Choroid plexus epithelial cell (primary cell): ENCODE measurements around the gene LRRC73.
A peak's percentile ranks its signal among the peaks of the same experiment; 100 is the strongest.

Source experiments
- DNase-seq: peaks from one replicate; pipeline ENCODE4 v3.0.0-alpha.2; 2010; ENCODE audit warnings: low read depth
- H3K4me3 ChIP-seq: 2 replicates; pipeline ENCODE4 v1.5.1; 2011; ENCODE audit warnings: low read depth, mild to moderate bottlenecking, control low read depth, low read length, moderate library complexity
- TF ChIP-seq, protein P1 (sequence below): conservative IDR thresholded peaks from 2 replicates; pipeline ENCODE4 v1.5.1; 2011; ENCODE audit warnings: low read depth, mild to moderate bottlenecking, control low read depth, inconsistent platforms, low read length, moderate library complexity

LRRC73 gene

DNA sequence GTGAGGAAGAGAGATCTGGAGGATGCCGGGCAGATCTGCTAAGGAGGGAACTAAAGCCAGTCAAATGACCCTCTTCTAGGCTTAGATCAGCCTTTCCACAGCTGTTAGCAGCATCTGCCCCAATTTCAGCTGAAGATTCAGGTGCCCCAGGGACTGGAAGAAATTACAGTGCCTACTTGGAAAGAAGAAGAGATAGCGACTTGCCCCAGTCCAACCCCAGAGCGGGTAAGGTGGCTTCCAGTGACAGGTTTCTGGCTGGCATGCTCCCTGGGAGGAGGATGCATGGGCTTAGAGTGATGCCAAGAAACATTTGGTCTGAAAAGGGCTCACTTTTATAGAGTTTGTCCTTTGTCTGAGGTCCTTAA lies 32.2 kb downstream of the LRRC73 start:
- DNase-seq = no peak
- H3K4me3 ChIP-seq = peak overlapping the region; percentile 74
- TF ChIP-seq, protein P1, sequence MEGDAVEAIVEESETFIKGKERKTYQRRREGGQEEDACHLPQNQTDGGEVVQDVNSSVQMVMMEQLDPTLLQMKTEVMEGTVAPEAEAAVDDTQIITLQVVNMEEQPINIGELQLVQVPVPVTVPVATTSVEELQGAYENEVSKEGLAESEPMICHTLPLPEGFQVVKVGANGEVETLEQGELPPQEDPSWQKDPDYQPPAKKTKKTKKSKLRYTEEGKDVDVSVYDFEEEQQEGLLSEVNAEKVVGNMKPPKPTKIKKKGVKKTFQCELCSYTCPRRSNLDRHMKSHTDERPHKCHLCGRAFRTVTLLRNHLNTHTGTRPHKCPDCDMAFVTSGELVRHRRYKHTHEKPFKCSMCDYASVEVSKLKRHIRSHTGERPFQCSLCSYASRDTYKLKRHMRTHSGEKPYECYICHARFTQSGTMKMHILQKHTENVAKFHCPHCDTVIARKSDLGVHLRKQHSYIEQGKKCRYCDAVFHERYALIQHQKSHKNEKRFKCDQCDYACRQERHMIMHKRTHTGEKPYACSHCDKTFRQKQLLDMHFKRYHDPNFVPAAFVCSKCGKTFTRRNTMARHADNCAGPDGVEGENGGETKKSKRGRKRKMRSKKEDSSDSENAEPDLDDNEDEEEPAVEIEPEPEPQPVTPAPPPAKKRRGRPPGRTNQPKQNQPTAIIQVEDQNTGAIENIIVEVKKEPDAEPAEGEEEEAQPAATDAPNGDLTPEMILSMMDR = no peak

DNA sequence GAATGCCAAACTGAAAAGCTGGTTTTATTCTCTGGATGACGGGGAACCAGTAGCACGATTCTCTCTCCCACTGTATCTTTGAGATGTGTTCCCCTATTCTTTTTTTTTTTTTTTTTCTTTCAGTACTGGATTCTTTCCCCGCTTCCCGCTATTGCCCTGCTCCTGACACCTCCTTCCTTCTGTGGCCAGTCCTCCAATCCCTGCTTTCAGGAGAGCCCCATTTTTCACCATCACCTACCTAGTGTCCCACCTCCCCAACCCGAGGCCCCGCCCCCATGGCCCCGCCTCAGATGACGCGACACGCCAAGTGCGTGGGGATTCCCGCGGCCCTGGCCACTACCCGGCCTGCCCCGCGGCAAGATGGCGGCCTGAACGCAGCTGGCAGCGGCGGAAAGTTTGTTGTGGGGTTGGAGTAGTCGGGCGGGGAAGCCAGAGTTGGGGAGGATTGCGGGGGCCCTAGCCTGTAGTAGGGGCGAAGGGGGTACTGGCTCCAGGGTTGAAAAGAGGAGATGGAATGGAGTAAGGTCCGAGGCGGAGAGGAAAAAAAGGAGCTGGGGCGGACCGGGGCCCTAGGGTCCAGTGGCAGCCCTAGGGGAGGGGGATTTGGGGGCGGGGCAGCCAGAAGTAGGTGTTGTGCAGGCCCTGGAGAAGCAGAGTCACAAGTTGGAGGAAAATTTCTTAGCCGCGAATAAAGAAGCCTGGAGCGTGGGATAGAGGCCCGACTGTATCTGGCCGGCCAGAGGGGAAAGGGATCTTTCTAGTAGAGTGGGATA lies 32.7 kb downstream of the LRRC73 start, which contains the start of gene TJAP1:
TSS of gene TJAP1 (plus strand) at position 336 of the 773 bp plus-strand sequence. CDS start 21,432 bp downstream, outside the sequence.
- DNase-seq = peak; percentile 82
- TF ChIP-seq, protein P1 = no peak

DNA sequence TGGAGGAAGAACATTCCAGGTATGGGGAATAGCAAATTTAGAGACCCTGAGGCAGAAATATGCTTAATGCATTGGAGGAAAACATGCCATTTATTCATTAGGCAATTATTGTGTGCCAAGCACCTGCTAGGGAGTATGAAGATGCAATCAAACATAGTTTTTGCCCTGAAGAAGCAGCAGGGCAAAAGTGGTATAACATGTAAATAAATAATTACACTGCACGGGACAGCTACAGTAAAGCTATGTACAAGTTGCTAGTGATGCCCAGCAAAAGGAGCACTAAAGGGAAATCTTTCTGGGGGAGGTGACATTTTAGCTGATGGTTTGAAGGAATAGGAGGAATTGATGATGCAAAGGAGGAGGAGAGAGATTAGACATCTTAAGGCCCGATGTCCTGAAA lies 33.4 kb downstream of the LRRC73 start:
- peak overlapping the region; percentile 74 for H3K4me3 ChIP-seq
- TF ChIP-seq, protein P1 = no peak
- DNase-seq = no peak

More for the DNA sequence above, 32.7 kb downstream of the LRRC73 start, which contains the start of gene TJAP1:
- H3K4me3 ChIP-seq = peak within 1 kb of the TSS; percentile 74

DNA sequence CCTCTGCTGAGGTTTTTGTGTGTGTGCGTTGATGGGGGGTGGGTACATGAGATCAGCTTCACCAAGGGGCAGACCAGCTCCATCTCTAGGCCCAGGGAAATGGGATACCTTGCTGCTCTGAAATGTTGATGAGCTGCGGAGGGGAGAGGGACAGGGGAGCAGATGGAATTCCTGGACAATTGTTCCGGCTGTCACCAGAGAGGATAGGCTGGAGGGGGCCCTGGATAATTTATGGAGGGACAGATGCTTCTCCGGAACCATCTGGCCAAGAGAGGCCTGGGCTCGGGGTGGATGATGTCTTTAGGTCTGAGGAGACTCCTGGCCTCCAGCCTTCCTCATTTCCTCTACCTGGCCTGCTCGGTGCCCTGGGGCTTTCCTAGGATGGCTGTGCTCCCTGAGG lies 34.6 kb downstream of the LRRC73 start:
- no peak overlapping the region for H3K4me3 ChIP-seq
- TF ChIP-seq, protein P1 = no peak
- no peak for DNase-seq

DNA sequence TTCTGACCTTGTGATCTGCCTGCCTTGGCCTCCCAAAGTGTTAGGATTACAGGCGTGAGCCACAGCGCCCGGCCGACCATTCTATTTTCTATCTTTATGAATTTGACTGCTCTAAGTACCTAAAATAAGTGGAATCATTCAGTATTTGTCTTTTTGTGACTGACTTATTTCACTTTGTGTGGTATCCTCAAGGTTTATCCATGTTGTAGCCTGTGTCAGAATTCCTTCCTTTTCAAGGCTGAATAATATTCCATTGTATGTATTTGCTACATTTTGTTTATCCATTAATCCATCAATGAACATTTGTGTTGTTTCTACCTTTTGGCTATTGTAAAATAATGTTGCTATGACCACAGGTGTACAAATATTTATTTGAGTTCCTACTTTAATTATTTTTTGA lies 37.6 kb downstream of the LRRC73 start:
- DNase-seq = no peak
- no peak overlapping the region for H3K4me3 ChIP-seq
- TF ChIP-seq, protein P1 = no peak

DNA sequence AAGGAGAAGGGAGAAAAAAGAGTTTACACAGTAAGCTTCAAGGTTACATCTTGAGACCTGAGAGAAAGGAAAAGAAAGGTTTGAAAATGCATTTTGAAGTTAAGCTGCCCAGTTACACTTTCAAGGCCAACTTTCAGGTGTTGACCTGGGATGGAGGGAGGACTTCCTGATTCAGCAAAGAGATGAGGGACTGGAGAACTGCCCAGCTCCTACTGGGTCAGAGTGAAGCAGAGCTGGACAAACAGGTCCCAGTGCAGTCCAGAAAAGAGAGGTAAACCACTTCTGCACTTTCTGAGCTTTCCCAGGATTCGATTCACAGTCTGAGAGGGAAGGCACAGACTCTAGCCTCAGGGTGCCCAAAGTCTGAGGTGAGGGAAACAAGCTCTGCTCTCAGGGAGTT lies 38.7 kb downstream of the LRRC73 start:
- TF ChIP-seq, protein P1 = no peak
- no peak overlapping the region for H3K4me3 ChIP-seq
- DNase-seq = no peak

DNA sequence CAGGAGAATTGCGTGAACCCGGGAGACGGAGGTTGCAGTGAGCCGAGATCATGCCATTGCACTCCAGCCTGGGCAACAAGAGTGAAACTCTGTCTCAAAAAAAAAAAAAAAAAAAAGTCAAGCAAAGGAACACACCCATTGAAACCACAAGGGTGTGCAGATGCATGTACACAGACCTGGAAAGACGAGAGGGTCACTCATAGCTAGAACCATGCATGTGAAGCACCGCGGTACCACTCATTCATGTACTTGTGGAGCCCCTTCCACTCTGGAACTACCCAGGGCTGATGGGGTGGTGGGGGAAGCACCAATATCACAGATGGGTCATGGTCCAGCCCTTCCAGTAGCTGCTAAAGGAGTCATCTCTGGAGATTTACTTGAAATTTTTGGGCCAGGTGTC lies 40.2 kb downstream of the LRRC73 start:
- H3K4me3 ChIP-seq = no peak overlapping the region
- DNase-seq = no peak
- TF ChIP-seq, protein P1 = no peak
